ENCODE data around the gene PIGH.

DNA sequence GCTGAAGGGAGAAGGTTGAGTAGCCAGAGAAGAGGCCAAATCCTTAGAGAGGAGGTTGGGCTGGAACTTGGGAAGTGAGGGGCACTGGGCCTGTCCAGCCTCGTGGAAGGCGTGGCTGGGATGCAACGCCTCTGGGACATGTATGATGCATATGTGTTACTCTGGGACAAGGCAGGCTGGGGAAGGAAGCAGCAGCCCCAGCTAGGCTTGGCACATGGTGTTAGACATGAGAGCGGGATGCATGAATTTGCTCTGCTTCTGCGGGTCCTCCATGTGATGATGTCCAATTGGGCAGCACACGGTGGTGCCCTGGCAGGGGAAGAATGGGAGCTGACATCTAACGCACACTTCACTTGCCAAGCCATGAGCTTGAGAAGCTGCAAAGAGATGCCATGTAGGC, 45.7 kb downstream of the PIGH start:
- no peak for TF ChIP-seq EP300 (IDR thresholded peaks at IDR 0.05; ENCODE audit: borderline replicate concordance)
- TF ChIP-seq, protein P1, sequence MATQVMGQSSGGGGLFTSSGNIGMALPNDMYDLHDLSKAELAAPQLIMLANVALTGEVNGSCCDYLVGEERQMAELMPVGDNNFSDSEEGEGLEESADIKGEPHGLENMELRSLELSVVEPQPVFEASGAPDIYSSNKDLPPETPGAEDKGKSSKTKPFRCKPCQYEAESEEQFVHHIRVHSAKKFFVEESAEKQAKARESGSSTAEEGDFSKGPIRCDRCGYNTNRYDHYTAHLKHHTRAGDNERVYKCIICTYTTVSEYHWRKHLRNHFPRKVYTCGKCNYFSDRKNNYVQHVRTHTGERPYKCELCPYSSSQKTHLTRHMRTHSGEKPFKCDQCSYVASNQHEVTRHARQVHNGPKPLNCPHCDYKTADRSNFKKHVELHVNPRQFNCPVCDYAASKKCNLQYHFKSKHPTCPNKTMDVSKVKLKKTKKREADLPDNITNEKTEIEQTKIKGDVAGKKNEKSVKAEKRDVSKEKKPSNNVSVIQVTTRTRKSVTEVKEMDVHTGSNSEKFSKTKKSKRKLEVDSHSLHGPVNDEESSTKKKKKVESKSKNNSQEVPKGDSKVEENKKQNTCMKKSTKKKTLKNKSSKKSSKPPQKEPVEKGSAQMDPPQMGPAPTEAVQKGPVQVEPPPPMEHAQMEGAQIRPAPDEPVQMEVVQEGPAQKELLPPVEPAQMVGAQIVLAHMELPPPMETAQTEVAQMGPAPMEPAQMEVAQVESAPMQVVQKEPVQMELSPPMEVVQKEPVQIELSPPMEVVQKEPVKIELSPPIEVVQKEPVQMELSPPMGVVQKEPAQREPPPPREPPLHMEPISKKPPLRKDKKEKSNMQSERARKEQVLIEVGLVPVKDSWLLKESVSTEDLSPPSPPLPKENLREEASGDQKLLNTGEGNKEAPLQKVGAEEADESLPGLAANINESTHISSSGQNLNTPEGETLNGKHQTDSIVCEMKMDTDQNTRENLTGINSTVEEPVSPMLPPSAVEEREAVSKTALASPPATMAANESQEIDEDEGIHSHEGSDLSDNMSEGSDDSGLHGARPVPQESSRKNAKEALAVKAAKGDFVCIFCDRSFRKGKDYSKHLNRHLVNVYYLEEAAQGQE (IDR thresholded peaks at IDR 0.05; ENCODE audit: low read depth), result no peak
- no peak for TF ChIP-seq CEBPB (IDR thresholded peaks at IDR 0.05)
- TF ChIP-seq, protein P2, sequence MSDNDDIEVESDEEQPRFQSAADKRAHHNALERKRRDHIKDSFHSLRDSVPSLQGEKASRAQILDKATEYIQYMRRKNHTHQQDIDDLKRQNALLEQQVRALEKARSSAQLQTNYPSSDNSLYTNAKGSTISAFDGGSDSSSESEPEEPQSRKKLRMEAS (IDR thresholded peaks at IDR 0.05), result no peak
- TF ChIP-seq EGR1 (IDR thresholded peaks at IDR 0.05), result no peak
- no peak for TF ChIP-seq RAD21 (IDR thresholded peaks at IDR 0.05; ENCODE audit: low read depth)
- TF ChIP-seq TEAD4 (IDR thresholded peaks at IDR 0.05), result no peak
- no peak for TF ChIP-seq FOXM1 (IDR thresholded peaks at IDR 0.05; ENCODE audit: borderline replicate concordance, low read depth)
- TF ChIP-seq TAF1 (IDR thresholded peaks at IDR 0.05; ENCODE audit: low read depth), result no peak

Data from Ishikawa (cell line).